ENCODE measurements around the gene LYL1. TPM values are rescaled to one million over a fixed set of nuclear protein-coding genes. Genes with fewer than 3 reads are reported as not detected.

Gene LYL1
- total and polyA plus RNA-seq, 4 donors: 12.9 to 34.1 (median 20.7) TPM

DNA sequence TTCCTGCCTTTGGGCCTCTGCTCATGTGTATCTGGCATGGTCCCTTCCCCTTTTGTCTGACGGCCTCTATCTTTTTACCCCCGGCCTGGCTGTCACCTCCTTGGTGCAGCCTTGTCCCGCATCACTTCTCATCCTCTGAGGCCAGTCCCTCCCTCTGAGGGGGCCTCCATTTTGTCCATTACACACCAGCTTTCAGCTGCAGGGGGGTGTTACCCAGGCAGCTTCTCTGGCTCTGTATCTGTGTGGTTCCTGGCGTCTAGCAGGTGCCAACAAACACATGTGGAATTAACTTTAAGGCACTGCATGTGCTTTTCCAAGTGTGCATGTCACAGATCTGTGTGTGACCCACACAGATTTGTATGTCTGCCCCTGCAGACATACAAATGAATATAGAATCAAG, 52.4 kb downstream of the LYL1 start:
- ATAC-seq (ENCODE audit: insufficient read depth, low FRiP score) (no peak), DNase-seq (no peak)
- H3K4me3 ChIP-seq: no peak overlapping the region
- H3K36me3 ChIP-seq (ENCODE audit: control insufficient read depth in 4 of 4, insufficient read depth in 4 of 4, low read length in 4 of 4): peaks cover 0 to 4% (median 2%) of the 10 kb centered on the region in 4 donors
- TF ChIP-seq CTCF (IDR thresholded peaks at IDR 0.05; ENCODE audit: control extremely low read depth, extremely low read depth): no peak
- WGBS, 2 donors: 72 to 83% methylated on average over 4 of the region's 4 CpGs
- H3K27me3 ChIP-seq (ENCODE audit: control insufficient read depth in 3 of 3, insufficient read depth in 3 of 3, low read length in 2 of 3): no peaks in the 10 kb centered on the region
- H3K9ac ChIP-seq (ENCODE audit: insufficient read depth in 1 of 2, low read length in 2 of 2): no peak overlapping the region
- no peaks in the 10 kb centered on the region for H3K9me3 ChIP-seq (ENCODE audit: control insufficient read depth in 4 of 4, insufficient read depth in 3 of 4, low read length in 3 of 4)
- peak overlapping the region in 1 of 2 donors; percentile 98 for H3K27ac ChIP-seq (ENCODE audit: low read depth in 1 of 2, low read length in 1 of 2)
- H3K4me1 ChIP-seq (ENCODE audit: control insufficient read depth in 5 of 5, insufficient read depth in 5 of 5, low read length in 5 of 5): peaks cover 10 to 63% (median 41%) of the 10 kb centered on the region in 5 donors

Other genes starting within 250 kb of the LYL1 start
- gene DNASE2, start 221.4 kb downstream of the LYL1 start, total RNA-seq: 10 to 100 TPM; 31.2 to 68.0 TPM
- gene DNASE2, start 221.4 kb downstream of the LYL1 start, polyA plus RNA-seq: 10 to 100 TPM; 32.2 to 72.3 TPM
- gene KLF1, start 215.7 kb downstream of the LYL1 start, total RNA-seq: 1 to 10 TPM in 1 of 2 donors, under 1 TPM in 1; 0.28 to 3.0 TPM
- gene KLF1, start 215.7 kb downstream of the LYL1 start, polyA plus RNA-seq: under 1 TPM; 0.26 to 0.61 TPM
- gene GCDH, start 211.7 kb downstream of the LYL1 start, total RNA-seq: 10 to 100 TPM; 24.0 to 31.3 TPM
- gene GCDH, start 211.7 kb downstream of the LYL1 start, polyA plus RNA-seq: 10 to 100 TPM; 15.6 to 33.8 TPM
- not detected for gene SYCE2, start 183.6 kb downstream of the LYL1 start, total RNA-seq
- gene SYCE2, start 183.6 kb downstream of the LYL1 start, polyA plus RNA-seq: under 1 TPM; 0.13 to 0.28 TPM
- 10 to 100 TPM; 27.8 to 65.7 TPM for gene FARSA, start 169.1 kb downstream of the LYL1 start, total RNA-seq
- gene FARSA, start 169.1 kb downstream of the LYL1 start, polyA plus RNA-seq: 10 to 100 TPM; 39.8 to 72.1 TPM
- 1,000 to 10,000 TPM in 1 of 2 donors, 100 to 1,000 TPM in 1; 479 to 1,551 TPM for gene CALR, start 164.2 kb downstream of the LYL1 start, total RNA-seq
- 1,000 to 10,000 TPM in 1 of 2 donors, 100 to 1,000 TPM in 1; 415 to 1,123 TPM for gene CALR, start 164.2 kb downstream of the LYL1 start, polyA plus RNA-seq
- gene RAD23A, start 157.0 kb downstream of the LYL1 start, total RNA-seq: 100 to 1,000 TPM in 1 of 2 donors, 10 to 100 TPM in 1; 79.7 to 122 TPM
- 100 to 1,000 TPM; 112 to 186 TPM for gene RAD23A, start 157.0 kb downstream of the LYL1 start, polyA plus RNA-seq
- 10 to 100 TPM; 14.9 to 22.6 TPM for gene GADD45GIP1, start 145.6 kb downstream of the LYL1 start, total RNA-seq
- gene GADD45GIP1, start 145.6 kb downstream of the LYL1 start, polyA plus RNA-seq: 10 to 100 TPM; 50.0 to 69.0 TPM
- under 1 TPM; 0.20 to 0.25 TPM for gene DAND5, start 133.3 kb downstream of the LYL1 start, total RNA-seq
- gene DAND5, start 133.3 kb downstream of the LYL1 start, polyA plus RNA-seq: under 1 TPM; 0.01 to 0.14 TPM
- gene NFIX, start 107.4 kb downstream of the LYL1 start, total RNA-seq: 100 to 1,000 TPM; 129 to 190 TPM
- 10 to 100 TPM; 26.0 to 50.5 TPM for gene NFIX, start 107.4 kb downstream of the LYL1 start, polyA plus RNA-seq
- 10 to 100 TPM; 14.4 to 41.4 TPM for gene TRMT1, start 13.9 kb upstream of the LYL1 start, total RNA-seq
- gene TRMT1, start 13.9 kb upstream of the LYL1 start, polyA plus RNA-seq: 10 to 100 TPM; 46.1 to 48.2 TPM
- 10 to 100 TPM; 18.4 to 94.8 TPM for gene NACC1, start 15.4 kb upstream of the LYL1 start, total RNA-seq
- 10 to 100 TPM; 51.6 to 64.9 TPM for gene NACC1, start 15.4 kb upstream of the LYL1 start, polyA plus RNA-seq
- 10 to 100 TPM; 45.8 to 94.3 TPM for gene STX10, start 47.5 kb upstream of the LYL1 start, total RNA-seq
- 100 to 1,000 TPM; 128 to 136 TPM for gene STX10, start 47.5 kb upstream of the LYL1 start, polyA plus RNA-seq
- gene IER2, start 47.6 kb upstream of the LYL1 start, total RNA-seq: 10 to 100 TPM; 29.8 to 93.5 TPM
- gene IER2, start 47.6 kb upstream of the LYL1 start, polyA plus RNA-seq: 100 to 1,000 TPM in 1 of 2 donors, 10 to 100 TPM in 1; 92.5 to 242 TPM